Myocyte (in vitro differentiated cells): ENCODE measurements around the gene MTX3. TPM values are rescaled to one million over a fixed set of nuclear protein-coding genes. Genes with fewer than 3 reads are reported as not detected.

ENCODE experiments used
- DNase-seq: peaks from one replicate; pipeline ENCODE4 v3.0.0-alpha.2; 2012; ENCODE audit warnings: low read depth
- polyA plus RNA-seq: library from polyadenylated mRNA; unstranded; fragments of >200 nt; gene quantifications from one replicate; pipeline ENCODE4 v1.2.1, GENCODE V29; 2012; ENCODE audit warnings: missing spikeins
- total RNA-seq: library from RNA; depleted of rRNA; stranded (reverse); fragments of >200 nt; gene quantifications from 2 replicates; pipeline ENCODE4 v1.2.3, GENCODE V29; 2014

MTX3 gene, protein sequence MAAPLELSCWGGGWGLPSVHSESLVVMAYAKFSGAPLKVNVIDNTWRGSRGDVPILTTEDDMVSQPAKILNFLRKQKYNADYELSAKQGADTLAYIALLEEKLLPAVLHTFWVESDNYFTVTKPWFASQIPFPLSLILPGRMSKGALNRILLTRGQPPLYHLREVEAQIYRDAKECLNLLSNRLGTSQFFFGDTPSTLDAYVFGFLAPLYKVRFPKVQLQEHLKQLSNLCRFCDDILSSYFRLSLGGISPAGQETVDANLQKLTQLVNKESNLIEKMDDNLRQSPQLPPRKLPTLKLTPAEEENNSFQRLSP
- total RNA-seq = 32.0 and 40.1 TPM in 2 replicates
- 7.2 TPM for polyA plus RNA-seq

DNA sequence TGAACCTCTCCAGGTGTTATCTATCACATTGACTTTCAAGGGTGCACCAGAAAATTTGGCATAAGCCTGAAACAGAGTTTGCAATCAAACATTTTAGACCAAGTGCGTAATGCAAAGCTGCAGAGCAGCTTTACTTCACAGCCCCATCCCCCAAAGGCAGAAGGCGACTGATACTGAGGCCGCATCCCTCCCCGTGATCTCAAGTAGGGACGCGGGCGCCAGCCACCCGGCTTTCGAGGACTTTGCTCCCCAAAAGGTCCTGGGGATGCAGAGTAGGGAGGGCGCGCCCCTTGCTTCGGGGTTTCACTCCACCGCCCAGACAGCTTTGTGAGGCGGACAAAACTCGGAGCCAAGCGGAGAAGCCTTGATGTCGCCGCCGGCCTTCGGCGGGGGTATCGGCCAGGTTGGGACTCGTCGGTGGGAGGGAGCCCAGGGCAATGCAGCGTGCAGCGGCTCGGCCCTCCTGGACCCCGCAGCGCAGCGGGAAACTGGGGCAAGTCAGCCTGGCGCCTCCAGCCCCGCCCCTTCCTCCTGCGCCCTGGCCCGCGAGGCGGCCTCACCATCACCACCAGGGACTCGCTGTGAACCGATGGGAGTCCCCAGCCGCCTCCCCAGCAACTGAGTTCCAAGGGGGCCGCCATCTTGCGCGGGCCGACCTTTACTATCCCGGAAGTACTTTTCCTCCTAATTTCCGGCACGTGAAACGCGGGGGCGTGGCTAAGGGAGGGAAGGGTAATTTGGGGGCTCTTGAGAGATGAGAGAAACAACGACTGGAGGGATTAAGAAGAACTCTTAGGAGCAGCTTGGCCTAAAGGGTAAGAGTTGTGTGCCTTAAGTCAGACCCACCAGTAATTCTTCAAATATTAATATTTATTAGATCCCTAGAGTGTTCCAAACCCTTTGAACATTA is at the start of gene MTX3:
MTX3 (minus strand) TSS at position 665 of the 910 bp plus-strand sequence; CDS start at position 641, 24 bp downstream.
- peak; percentile 92 for DNase-seq

DNA sequence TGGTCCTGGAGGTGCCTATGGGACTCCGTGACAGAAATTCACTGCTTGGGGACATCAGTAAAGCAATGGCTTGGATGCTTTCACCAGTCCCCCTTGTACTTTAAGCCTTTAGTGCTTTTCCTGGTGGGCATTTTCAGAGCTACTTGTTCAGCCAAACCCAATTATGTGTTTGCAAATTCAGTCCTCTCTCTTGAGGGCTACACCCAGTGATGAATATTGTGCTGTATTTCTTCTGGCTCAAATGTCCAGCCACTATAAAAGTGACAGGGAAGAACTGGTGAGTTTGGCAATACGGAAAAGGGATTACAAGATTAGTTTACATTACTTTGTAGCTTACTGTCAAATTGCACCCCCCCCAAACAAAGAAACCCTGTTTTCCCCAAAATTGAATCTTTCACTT is 48.6 kb upstream of the MTX3 start:
- DNase-seq = no peak

DNA sequence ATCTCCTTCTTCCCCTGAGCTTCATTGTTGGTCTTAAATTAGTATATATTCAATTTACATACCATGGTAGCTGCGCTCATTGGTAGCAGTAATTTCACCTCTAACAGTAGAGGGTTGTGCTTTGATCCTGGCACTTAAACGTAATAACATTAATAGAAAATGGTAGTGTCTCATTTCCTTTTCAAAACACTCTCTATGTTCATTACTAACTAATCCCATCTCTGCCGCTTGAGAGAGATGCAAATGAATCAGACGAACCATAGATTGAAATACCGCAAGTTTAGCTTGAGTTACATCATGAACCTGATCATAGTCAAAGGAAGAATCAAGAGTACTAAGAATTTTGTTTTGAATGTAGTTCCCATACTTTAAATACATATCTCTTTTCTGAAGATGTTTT is 46.3 kb upstream of the MTX3 start:
- DNase-seq = no peak

DNA sequence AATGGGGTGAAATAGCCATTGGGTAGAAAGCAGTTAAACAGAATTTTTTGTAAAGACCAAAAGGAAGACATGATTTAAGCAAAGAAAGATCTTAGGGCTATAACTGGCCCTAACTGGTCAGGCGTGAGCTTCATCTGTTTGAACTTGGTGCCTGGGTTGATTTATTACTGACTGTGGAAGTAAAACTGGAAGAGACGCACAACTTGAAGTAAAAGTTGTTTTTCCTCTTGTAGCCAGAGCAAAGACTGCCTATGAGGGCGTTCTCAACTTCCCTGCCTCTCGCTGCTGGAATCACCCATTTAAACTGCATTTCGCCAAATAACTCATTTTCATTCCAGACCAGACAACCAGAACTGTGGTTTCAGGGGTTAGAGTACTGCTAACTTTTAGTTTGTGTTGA is 45.6 kb upstream of the MTX3 start:
- no peak for DNase-seq

DNA sequence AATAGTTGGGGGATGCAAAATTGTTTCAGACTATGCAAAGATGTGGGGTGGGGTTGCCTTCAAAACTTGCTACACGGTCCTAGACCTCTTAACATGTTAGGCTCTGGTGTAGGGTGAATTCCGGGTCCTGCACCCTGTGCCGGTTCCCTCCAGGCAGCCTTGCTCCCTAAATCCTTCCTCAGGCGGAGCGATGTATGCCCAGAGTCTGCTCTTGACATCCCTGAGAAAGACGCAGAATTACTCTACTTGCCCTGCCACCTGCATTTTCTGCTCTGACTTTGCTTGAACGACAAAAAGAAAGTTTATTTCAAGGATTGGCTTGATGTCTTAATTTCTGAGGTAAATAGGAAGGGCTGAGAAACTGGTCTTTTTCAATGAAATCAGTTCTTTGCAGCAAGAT is 44.8 kb upstream of the MTX3 start:
- no peak for DNase-seq

DNA sequence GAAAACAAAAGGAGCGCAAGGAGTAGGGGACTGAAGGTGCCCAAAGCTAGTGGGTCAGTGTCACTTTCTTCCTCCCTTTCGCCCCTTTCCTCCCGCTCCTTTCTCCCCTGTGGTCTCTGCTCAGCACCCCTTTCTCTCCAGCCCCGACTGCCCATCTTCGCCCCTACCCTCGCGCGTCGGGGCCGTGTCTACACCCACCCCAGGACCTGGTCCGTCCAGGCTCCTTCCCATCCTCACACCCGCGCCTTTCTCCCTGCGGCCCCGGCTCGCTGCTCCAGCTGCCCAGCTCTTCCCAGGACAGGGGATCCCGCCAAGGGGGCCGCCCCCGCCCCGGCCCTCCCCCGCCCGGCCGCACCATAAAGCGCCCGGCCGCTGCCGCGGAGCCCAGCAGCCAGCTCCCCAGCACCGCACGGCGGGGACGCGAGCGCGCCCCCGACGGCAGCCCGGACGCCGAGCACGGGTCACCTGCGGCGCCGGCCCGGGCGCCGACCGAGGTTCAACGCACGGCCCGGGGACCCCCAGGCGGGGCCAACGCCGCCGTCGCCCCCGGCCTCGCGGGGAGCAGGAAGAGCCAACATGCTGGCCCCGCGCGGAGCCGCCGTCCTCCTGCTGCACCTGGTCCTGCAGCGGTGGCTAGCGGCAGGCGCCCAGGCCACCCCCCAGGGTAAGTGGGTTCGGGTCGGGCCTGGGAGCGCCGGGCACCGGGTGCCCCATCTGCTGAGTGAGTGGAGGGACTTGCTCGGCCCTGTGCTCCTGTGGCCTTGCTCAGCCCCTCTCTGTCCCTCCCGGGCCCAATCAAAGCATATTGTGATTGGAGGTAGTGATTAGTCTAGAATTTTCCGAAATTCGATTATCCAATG is 44.1 kb upstream of the MTX3 start, which contains the start of gene THBS4:
THBS4 (plus strand) TSS at position 387 of the 860 bp plus-strand sequence; CDS start at position 577, 190 bp downstream.
- no peak for DNase-seq

DNA sequence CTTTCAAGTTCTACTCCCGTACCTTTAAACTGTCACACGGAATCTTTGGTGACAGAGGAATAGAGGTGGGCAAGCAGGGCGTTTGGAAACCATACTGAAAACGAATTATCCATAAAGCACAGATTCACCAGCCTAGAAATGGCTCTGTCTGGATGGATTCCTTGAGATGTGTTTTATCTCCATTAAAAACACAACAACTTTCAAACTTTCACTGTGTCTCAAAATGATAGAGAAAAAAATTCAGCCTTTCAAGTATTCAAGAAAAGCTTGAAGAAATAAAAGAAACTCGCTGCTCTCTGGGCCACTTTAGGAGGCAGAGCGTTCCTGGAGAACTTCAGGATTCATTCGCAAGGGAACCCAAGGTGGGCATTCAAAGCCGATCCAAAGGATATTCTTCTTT is 43.5 kb upstream of the MTX3 start:
- peak; percentile 5 for DNase-seq

DNA sequence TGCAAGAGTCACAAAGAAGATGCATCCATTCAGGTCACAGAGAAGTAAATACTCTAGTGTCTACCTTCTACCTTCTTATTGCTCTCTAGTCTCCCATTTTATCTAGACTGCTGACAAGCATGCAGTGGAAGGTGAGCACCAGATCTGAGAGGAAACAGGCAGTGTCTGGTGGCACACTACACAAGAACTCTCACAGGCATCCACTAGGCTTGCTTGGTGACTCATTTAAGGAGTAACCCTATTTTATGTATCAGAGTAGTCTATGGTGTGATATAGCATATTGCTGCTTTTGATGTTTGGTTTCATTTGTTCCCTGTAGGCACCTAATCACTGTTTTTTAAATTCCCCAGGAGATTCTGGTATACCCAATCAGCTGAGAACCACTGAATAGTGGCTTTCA is 42.5 kb upstream of the MTX3 start:
- DNase-seq = no peak

DNA sequence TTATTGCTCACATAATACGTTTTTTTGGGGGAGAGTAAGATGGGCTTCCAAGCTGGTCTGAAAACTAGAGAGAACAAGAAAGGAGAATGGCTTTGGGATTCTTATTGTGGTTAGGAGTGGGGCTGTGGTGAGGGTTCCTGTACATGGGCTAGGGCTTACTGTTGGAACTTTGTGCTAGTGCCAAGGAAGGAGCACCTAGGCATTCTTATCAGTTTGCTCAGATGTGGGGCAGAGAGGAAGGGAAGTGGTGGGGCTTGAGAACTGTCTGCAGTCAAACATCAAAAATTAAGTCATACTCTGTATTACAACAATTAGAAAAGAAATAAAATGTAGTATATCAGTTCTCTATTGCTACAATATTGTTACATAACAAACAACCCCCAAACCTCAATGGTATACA is 40.0 kb upstream of the MTX3 start:
- DNase-seq = no peak

DNA sequence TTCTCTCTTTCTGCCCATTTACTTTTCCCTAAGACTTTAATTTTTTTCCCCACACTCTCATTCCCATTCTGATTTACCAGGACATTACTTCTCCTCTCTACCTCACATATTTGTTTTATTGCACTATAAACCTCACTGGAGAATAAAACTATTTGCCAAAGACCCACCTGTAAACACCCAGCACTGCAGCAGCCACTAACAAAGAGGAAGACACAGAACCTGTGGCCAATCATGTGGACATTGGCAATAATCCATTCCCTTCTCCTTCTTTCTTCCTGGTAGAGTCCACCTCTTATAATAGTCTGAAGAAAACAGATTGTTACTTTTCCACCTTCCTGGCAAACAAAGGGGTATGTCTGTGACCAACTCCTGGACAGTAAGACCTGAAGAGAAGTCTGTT is 35.8 kb upstream of the MTX3 start:
- no peak for DNase-seq

DNA sequence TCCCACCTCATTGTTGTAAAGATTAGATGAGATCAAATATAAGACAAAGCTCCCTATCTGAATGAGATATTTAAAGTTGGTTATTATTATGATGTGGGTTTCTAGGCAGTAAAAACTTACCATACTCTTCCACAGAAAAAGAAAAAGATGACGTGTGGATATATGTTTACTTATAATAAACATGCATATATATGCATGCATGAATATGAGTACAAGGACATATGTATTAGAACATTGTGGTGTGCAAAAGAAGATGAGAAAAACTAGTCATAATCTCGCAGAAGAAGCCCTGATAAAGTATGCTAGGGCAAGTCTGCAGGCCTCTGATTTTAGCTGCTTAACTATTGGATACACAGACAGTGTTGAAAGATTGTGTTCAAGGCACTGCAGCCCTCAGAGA is 34.0 kb upstream of the MTX3 start:
- DNase-seq = no peak

DNA sequence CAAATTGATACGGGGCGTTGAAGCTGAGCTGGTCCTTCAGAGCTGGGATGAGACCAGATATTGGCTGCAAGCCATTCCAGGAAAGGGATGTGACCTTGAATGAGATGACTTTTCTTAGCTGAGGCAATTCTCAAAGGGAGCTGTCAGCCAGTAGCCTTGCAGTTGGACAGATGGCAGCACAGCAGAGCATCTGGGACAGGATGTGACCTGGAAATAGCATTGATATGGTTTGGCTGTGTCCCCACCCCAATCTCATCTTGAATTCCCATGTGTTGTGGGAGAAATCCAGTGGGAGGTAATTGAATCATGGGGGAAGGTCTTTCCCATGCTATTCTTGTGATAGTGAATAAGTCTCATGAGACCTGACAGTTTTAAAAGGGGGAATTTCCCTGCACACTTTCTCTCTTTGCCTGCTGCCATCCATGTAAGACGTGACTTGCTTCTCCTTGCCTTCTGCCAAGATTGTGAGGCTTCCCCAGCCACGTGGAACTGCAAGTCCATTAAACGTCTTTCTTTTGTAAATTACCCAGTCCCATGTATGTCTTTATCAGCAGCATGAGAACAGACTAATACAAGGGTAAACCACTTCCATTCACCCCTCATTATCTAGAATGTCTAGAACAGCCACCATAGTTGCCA is 19.8 kb upstream of the MTX3 start:
- DNase-seq = peak; percentile 78

DNA sequence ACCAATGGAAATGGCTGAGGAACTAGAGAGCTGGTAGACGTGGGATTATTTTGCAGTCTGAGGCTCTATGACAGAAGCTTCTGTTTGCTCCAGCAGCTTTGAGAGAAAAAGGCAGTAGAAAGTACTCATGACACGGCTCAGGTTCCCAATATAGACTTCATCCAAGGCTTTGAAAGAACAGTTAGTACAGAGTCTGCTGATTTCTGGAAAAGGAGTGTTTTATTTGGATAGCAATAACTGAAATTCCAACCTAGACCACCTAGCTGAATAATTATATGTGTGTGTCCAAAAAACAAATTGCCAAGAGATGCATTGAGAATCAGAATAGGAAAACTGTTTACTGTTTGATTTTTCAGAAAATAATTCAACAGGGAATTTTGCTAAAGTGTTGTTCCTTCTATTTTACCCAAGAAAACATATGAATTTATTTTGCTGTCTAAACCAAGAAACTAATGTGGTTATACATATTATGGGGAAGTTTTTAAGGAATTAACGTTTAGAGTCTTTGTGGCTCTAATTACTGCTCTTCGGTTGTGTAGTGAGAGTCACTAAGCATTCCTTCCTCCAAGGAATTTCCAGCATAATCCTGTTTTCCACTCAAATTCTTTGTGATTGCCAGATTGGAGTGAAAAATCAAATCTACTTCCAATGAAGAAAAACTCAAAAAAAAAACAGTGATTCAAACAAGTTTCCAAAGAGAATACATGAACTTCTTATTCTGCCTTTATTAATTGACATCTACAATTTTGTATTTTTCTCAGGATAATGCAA is 18.1 kb upstream of the MTX3 start:
- no peak for DNase-seq

DNA sequence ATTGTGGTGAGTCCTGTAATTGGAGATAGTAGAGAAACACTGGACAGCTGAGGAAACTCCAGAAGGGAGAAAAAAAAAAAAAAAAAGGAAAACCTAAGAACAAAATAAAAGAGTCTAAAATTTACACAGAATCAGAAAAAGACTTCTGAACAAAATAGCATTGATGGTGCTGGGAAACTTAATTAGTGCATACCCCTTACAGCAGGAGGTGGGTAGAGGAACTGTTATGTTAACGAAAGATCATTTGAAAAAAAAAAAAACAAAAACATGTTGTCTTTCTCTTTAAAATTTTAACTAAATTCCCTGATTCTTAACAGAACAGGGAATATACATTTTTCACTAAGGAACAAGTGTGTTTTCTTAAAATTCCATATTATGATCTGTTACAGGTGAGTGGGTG is 11.6 kb upstream of the MTX3 start:
- DNase-seq = peak; percentile 33

DNA sequence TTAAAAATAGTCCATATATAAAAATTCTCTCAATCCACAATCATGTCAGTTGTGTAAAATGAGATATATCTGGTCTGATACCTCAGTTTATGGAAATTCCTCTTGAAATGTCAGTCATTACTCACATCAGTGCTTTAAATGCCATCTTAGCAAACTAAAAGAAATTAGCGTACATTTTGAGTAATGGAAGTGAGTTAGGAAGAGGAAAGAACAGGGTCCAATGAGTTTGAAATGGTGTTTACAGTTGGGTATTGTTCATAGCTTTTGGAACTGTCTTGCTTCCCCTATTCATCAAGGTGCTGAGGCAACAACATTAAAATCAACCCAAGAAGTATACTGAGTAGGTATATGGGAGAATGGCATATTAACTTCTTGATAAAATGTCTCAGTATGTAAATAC is 8.7 kb upstream of the MTX3 start:
- DNase-seq = no peak

DNA sequence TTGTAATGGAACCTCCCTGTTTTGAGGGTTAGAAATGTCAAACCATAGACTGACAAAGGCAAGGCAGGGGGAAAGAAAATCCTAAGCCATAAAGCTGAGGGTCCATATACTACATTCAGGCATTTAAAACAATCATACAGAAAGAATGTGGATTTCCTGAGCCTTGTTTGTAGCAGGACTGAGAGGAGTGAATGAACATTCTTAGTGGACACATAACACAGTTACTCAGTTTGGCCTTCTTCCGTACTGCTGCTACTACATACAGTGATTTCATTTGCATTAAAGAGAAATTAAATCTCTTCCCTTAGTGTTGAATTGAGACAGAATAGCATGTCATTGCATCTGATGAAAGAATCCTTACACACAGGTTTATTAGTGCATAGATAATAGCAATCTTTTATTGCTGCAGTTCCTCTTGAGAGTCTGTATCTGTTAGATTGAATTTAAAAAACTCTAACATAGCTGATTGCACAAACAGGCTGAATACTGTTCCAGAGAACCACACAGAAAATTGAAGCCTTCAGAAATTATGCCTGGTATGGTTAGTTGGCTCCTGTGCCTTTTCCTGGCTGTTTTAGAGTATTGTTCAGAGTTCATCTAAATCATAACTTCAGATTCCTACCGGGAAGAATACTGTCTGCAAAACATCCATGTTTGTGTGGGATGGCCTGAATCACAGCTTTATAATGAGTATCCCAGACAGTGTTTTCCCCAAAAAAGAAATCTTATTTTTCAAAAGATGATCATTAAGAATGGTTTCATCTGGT is 2.0 kb upstream of the MTX3 start:
- no peak for DNase-seq

DNA sequence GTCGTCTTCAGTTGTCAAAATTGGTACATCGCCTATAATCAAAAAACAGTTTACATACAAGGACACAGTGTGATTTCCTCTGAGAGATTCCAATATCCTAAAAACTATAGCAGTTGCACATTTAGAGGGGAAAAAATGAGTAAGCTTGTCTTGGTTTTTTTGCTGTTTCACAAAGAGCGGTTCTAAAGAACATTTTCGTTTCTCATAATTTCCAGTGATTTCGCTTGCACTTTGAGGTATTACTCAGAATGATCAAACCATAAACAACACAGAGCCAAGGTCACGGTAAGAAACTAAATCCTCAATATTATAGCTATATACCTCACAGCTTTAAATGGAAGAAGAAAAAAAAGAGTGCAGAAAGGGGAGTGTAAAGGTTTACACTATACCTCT is 861 bp downstream of the MTX3 start:
- DNase-seq = no peak

DNA sequence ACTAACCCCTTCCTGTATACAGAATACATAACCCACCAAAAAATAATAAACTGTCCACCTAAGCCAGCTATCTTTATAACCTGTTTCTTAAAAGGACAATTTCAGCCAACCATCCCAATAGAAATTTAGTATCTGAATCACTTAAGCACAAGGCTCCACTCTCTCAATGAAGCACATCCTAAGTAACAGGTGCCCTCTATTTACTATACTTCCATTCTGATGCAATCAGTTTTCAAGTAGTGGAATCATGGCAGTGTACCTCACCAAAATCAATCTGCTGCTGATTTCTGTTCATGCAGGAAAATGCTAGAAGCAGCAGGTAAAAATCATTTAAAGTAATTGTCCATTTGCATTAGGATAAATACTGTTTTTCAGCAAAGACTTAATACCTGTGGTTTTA is 4.8 kb downstream of the MTX3 start:
- DNase-seq = no peak

DNA sequence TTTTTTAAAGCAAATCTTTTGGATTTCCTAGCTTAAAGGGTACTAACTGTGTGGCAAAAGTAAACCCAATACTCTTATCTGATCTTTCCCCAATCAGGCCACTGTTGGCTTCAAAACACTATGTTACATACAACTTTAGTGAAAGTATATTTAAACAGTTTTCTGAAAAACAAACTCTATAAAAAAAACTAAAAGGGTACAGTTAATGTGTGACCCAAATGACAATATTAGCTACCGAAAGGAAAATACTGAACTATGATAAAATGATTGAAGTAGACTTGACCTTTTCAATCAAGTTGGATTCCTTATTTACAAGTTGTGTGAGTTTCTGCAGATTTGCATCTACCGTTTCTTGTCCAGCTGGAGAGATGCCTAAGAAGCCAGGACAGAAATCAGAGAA is 5.8 kb downstream of the MTX3 start:
- no peak for DNase-seq
